ENCODE measurements around the gene ZFYVE27.
A peak's percentile ranks its signal among the peaks of the same experiment; 100 is the strongest.

ZFYVE27 gene

GRCh38 chr10:97748116-97748515 is 11.2 kb downstream of the ZFYVE27 start:
- Histone ChIP-seq H3K79me1 (ENCODE audit: low read depth, low read length) (peaks cover 2% of the 10 kb centered on the region), H3K9me3 (replicated peaks in 1 of 2; ENCODE audit: control insufficient read depth in 2 of 2, insufficient read depth in 1 of 2, low read depth in 1 of 2, low read length in 2 of 2) (no peaks in the 10 kb centered on the region), H4K8ac (ENCODE audit: low read depth, low read length) (no peak overlapping the region), H2BK12ac (ENCODE audit: low read length) (no peak overlapping the region), H2BK120ac (ENCODE audit: low read depth, low read length) (no peak overlapping the region), H3K14ac (ENCODE audit: low read length) (no peak overlapping the region), H2AK5ac (ENCODE audit: low read depth, low read length) (no peak overlapping the region), H3K4me3 (ENCODE audit: low read length in 2 of 2) (no peak overlapping the region), H3K9ac (ENCODE audit: low read depth, low read length, poor library complexity) (no peak overlapping the region), H3K4me2 (ENCODE audit: insufficient read depth, low read length, poor library complexity, severe bottlenecking) (no peak overlapping the region), H4K91ac (ENCODE audit: low read depth, low read length, poor library complexity) (no peak overlapping the region), H2BK15ac (ENCODE audit: low read length) (no peak overlapping the region), H2BK5ac (ENCODE audit: low read length) (no peak overlapping the region), H3K27me3 (ENCODE audit: control insufficient read depth in 3 of 3, insufficient read depth in 3 of 3, low read depth in 1 of 3, low read length in 3 of 3) (no peaks in the 10 kb centered on the region), H3K23ac (ENCODE audit: low read depth, low read length, poor library complexity) (no peak overlapping the region), H3K18ac (ENCODE audit: low read length) (no peak overlapping the region), H3K4ac (ENCODE audit: low read length) (no peak overlapping the region), H3K4me1 (ENCODE audit: control insufficient read depth in 2 of 2, insufficient read depth in 1 of 2, low read depth in 1 of 2, low read length in 2 of 2) (no peaks in the 10 kb centered on the region), H3K36me3 (replicated peaks in 1 of 2; ENCODE audit: control insufficient read depth in 2 of 2, insufficient read depth in 2 of 2, low read length in 2 of 2) (peaks cover 26 to 95% of the 10 kb centered on the region in 2 donors), H3K27ac (replicated peaks; ENCODE audit: low read length) (no peak overlapping the region), H2AFZ (ENCODE audit: low read length) (no peak overlapping the region)
- no CpG with 5 or more reads among the region's 10 CpGs for WGBS, 2 donors (ENCODE audit: extremely low coverage in 2 of 2, insufficient read length in 2 of 2, insufficient replicate concordance in 1 of 2)
- no peak for DNase-seq (ENCODE audit: low spot score)

GRCh38 chr10:97752956-97753355 is 16.0 kb downstream of the ZFYVE27 start:
- Histone ChIP-seq H3K4me1 (ENCODE audit: control insufficient read depth in 2 of 2, insufficient read depth in 1 of 2, low read depth in 1 of 2, low read length in 2 of 2) (peaks cover 0 to 5% of the 10 kb centered on the region in 2 donors), H2BK5ac (ENCODE audit: low read length) (no peak overlapping the region), H4K8ac (ENCODE audit: low read depth, low read length) (no peak overlapping the region), H3K79me1 (ENCODE audit: low read depth, low read length) (peaks cover 2% of the 10 kb centered on the region), H3K4me2 (ENCODE audit: insufficient read depth, low read length, poor library complexity, severe bottlenecking) (no peak overlapping the region), H3K4ac (ENCODE audit: low read length) (no peak overlapping the region), H2BK15ac (ENCODE audit: low read length) (no peak overlapping the region), H3K23ac (ENCODE audit: low read depth, low read length, poor library complexity) (no peak overlapping the region), H2AFZ (ENCODE audit: low read length) (no peak overlapping the region), H3K36me3 (replicated peaks in 1 of 2; ENCODE audit: control insufficient read depth in 2 of 2, insufficient read depth in 2 of 2, low read length in 2 of 2) (peaks cover 38 to 99% of the 10 kb centered on the region in 2 donors), H3K9ac (ENCODE audit: low read depth, low read length, poor library complexity) (no peak overlapping the region), H2AK5ac (ENCODE audit: low read depth, low read length) (no peak overlapping the region), H3K18ac (ENCODE audit: low read length) (no peak overlapping the region), H3K27ac (replicated peaks; ENCODE audit: low read length) (no peak overlapping the region), H3K9me3 (replicated peaks in 1 of 2; ENCODE audit: control insufficient read depth in 2 of 2, insufficient read depth in 1 of 2, low read depth in 1 of 2, low read length in 2 of 2) (no peaks in the 10 kb centered on the region), H2BK12ac (ENCODE audit: low read length) (no peak overlapping the region), H2BK120ac (ENCODE audit: low read depth, low read length) (no peak overlapping the region), H4K91ac (ENCODE audit: low read depth, low read length, poor library complexity) (no peak overlapping the region), H3K14ac (ENCODE audit: low read length) (no peak overlapping the region), H3K27me3 (ENCODE audit: control insufficient read depth in 3 of 3, insufficient read depth in 3 of 3, low read depth in 1 of 3, low read length in 3 of 3) (no peaks in the 10 kb centered on the region), H3K4me3 (ENCODE audit: low read length in 2 of 2) (no peak overlapping the region)
- WGBS, 2 donors (ENCODE audit: extremely low coverage in 2 of 2, insufficient read length in 2 of 2, insufficient replicate concordance in 1 of 2), result no CpG with 5 or more reads among the region's 18 CpGs
- no peak for DNase-seq (ENCODE audit: low spot score)

GRCh38 chr10:97754726-97755125 is 17.8 kb downstream of the ZFYVE27 start:
- Histone ChIP-seq H3K79me1 (ENCODE audit: low read depth, low read length) (no peaks in the 10 kb centered on the region), H3K23ac (ENCODE audit: low read depth, low read length, poor library complexity) (no peak overlapping the region), H4K8ac (ENCODE audit: low read depth, low read length) (no peak overlapping the region), H2BK120ac (ENCODE audit: low read depth, low read length) (no peak overlapping the region), H3K27me3 (ENCODE audit: control insufficient read depth in 3 of 3, insufficient read depth in 3 of 3, low read depth in 1 of 3, low read length in 3 of 3) (no peaks in the 10 kb centered on the region), H3K9me3 (replicated peaks in 1 of 2; ENCODE audit: control insufficient read depth in 2 of 2, insufficient read depth in 1 of 2, low read depth in 1 of 2, low read length in 2 of 2) (no peaks in the 10 kb centered on the region), H2BK15ac (ENCODE audit: low read length) (no peak overlapping the region), H3K27ac (replicated peaks; ENCODE audit: low read length) (no peak overlapping the region), H3K9ac (ENCODE audit: low read depth, low read length, poor library complexity) (no peak overlapping the region), H3K14ac (ENCODE audit: low read length) (no peak overlapping the region), H3K18ac (ENCODE audit: low read length) (no peak overlapping the region), H3K4me1 (ENCODE audit: control insufficient read depth in 2 of 2, insufficient read depth in 1 of 2, low read depth in 1 of 2, low read length in 2 of 2) (peaks cover 0 to 5% of the 10 kb centered on the region in 2 donors), H2BK5ac (ENCODE audit: low read length) (no peak overlapping the region), H2AK5ac (ENCODE audit: low read depth, low read length) (no peak overlapping the region), H2AFZ (ENCODE audit: low read length) (no peak overlapping the region), H3K4ac (ENCODE audit: low read length) (no peak overlapping the region), H2BK12ac (ENCODE audit: low read length) (no peak overlapping the region), H4K91ac (ENCODE audit: low read depth, low read length, poor library complexity) (no peak overlapping the region), H3K4me3 (ENCODE audit: low read length in 2 of 2) (no peak overlapping the region), H3K36me3 (replicated peaks in 1 of 2; ENCODE audit: control insufficient read depth in 2 of 2, insufficient read depth in 2 of 2, low read length in 2 of 2) (peaks cover 33 to 93% of the 10 kb centered on the region in 2 donors), H3K4me2 (ENCODE audit: insufficient read depth, low read length, poor library complexity, severe bottlenecking) (no peak overlapping the region)
- WGBS, 2 donors (ENCODE audit: extremely low coverage in 2 of 2, insufficient read length in 2 of 2, insufficient replicate concordance in 1 of 2), result no CpG with 5 or more reads among the region's 4 CpGs
- DNase-seq (ENCODE audit: low spot score), result no peak

GRCh38 chr10:97755718-97756117 is 18.8 kb downstream of the ZFYVE27 start:
- H4K8ac ChIP-seq (ENCODE audit: low read depth, low read length), result no peak overlapping the region
- no peaks in the 10 kb centered on the region for H3K27me3 ChIP-seq (ENCODE audit: control insufficient read depth in 3 of 3, insufficient read depth in 3 of 3, low read depth in 1 of 3, low read length in 3 of 3)
- H4K91ac ChIP-seq (ENCODE audit: low read depth, low read length, poor library complexity), result no peak overlapping the region
- no peaks in the 10 kb centered on the region for H3K9me3 ChIP-seq (replicated peaks in 1 of 2; ENCODE audit: control insufficient read depth in 2 of 2, insufficient read depth in 1 of 2, low read depth in 1 of 2, low read length in 2 of 2)
- no peak overlapping the region for H3K4ac ChIP-seq (ENCODE audit: low read length)
- H3K14ac ChIP-seq (ENCODE audit: low read length), result no peak overlapping the region
- H3K36me3 ChIP-seq (replicated peaks in 1 of 2; ENCODE audit: control insufficient read depth in 2 of 2, insufficient read depth in 2 of 2, low read length in 2 of 2), result peaks cover 33 to 93% of the 10 kb centered on the region in 2 donors
- no peak overlapping the region for H2BK5ac ChIP-seq (ENCODE audit: low read length)
- no peak overlapping the region for H3K27ac ChIP-seq (replicated peaks; ENCODE audit: low read length)
- no peak overlapping the region for H3K18ac ChIP-seq (ENCODE audit: low read length)
- no peak overlapping the region for H2BK15ac ChIP-seq (ENCODE audit: low read length)
- no peak for DNase-seq (ENCODE audit: low spot score)
- no peak overlapping the region for H2BK12ac ChIP-seq (ENCODE audit: low read length)
- no peak overlapping the region for H3K9ac ChIP-seq (ENCODE audit: low read depth, low read length, poor library complexity)
- no peak overlapping the region for H2AFZ ChIP-seq (ENCODE audit: low read length)
- H3K23ac ChIP-seq (ENCODE audit: low read depth, low read length, poor library complexity), result no peak overlapping the region
- WGBS, 2 donors (ENCODE audit: extremely low coverage in 2 of 2, insufficient read length in 2 of 2, insufficient replicate concordance in 1 of 2), result no CpG with 5 or more reads among the region's 6 CpGs
- peaks cover 0 to 5% of the 10 kb centered on the region in 2 donors for H3K4me1 ChIP-seq (ENCODE audit: control insufficient read depth in 2 of 2, insufficient read depth in 1 of 2, low read depth in 1 of 2, low read length in 2 of 2)
- H2BK120ac ChIP-seq (ENCODE audit: low read depth, low read length), result no peak overlapping the region
- peak overlapping the region in 1 of 2 donors; percentile 57 for H3K4me3 ChIP-seq (ENCODE audit: low read length in 2 of 2)
- no peak overlapping the region for H2AK5ac ChIP-seq (ENCODE audit: low read depth, low read length)
- H3K79me1 ChIP-seq (ENCODE audit: low read depth, low read length), result no peaks in the 10 kb centered on the region
- no peak overlapping the region for H3K4me2 ChIP-seq (ENCODE audit: insufficient read depth, low read length, poor library complexity, severe bottlenecking)
